Gastrocnemius medialis (tissue), 4 donors: Measurements from ENCODE around the gene SH2D1B.

ENCODE experiments used
- POLR2A ChIP-seq, 2 donors: fragments of 450-650 bp; IDR thresholded peaks; one replicate each; pipeline ENCODE4 v1.6.1; 2017; ENCODE audit warnings: antibody characterized with exemption in 2 of 2, mild to moderate bottlenecking in 2 of 2, moderate library complexity in 2 of 2
- TF ChIP-seq, protein P1 (sequence below), 5 experiments: fragments of 450-650 bp in 3 of 5; fragments of 200-600 bp in 2 of 5; sonication (generic) in 2 of 5; IDR thresholded peaks in 4 of 5; conservative IDR thresholded peaks in 1 of 5; 1 replicate in 4 of 5; 2 replicates in 1 of 5; pipeline ENCODE4 v1.5.1; 2016 to 2019; ENCODE audit warnings: antibody characterized with exemption in 5 of 5, mild to moderate bottlenecking in 3 of 5, moderate library complexity in 3 of 5

DNA sequence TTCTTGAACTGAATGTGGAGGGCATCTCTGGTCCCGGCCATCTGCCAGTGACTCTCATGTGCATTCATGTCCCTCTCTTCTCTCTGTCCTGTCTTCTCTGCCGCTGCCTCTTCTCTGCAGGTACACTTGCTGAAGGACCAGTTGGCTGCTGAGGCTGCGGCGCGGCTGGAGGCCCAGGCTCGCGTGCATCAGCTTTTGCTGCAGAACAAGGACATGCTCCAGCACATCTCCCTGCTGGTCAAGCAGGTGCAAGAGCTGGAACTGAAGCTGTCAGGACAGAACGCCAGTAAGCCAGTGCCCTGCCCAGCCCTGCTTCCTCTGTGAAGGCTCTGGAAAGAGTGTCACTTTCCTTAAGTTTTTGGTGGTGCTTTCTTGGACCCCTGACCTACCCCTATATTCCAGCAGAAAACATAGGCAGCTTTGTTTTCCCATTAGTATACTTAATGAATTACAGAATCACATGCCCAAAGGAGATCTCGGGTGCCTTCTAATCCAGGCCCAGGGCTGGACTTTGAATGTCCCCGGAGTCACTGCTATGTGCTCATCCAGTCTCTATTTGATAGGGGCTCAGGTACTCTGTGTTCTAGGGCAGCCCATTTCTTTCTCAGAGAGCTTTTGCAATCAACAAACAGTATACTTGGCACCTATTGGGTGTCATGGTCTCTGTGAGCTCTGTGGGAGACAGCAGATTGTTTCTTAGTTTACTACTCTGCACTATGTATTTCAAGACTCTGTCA, 46.5 kb downstream of the SH2D1B start:
- TF ChIP-seq, protein P1, sequence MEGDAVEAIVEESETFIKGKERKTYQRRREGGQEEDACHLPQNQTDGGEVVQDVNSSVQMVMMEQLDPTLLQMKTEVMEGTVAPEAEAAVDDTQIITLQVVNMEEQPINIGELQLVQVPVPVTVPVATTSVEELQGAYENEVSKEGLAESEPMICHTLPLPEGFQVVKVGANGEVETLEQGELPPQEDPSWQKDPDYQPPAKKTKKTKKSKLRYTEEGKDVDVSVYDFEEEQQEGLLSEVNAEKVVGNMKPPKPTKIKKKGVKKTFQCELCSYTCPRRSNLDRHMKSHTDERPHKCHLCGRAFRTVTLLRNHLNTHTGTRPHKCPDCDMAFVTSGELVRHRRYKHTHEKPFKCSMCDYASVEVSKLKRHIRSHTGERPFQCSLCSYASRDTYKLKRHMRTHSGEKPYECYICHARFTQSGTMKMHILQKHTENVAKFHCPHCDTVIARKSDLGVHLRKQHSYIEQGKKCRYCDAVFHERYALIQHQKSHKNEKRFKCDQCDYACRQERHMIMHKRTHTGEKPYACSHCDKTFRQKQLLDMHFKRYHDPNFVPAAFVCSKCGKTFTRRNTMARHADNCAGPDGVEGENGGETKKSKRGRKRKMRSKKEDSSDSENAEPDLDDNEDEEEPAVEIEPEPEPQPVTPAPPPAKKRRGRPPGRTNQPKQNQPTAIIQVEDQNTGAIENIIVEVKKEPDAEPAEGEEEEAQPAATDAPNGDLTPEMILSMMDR (IDR thresholded peaks at IDR 0.05 in 4 of 5, conservative IDR thresholded peaks at IDR 0.05 in 1 of 5): no peak
- no peak for TF ChIP-seq POLR2A (IDR thresholded peaks at IDR 0.05)
